K562 (cell line): Measurements from ENCODE around the gene WWOX. TPM values are rescaled to one million over a fixed set of nuclear protein-coding genes. Genes with fewer than 3 reads are reported as not detected.

Source experiments
- ATAC-seq: fragments of 200-7000 bp; cut with Tn5 transposase; 3 replicates; pipeline ENCODE4 v1.9.1; 2020; ENCODE audit warnings: moderate library complexity
- BruUV-seq: library from RNA; stranded (reverse); fragments of 400-500 nt; replicated peaks from 2 replicates; lab custom pipeline; 2021; lab: Mats Ljungman, UMichigan
- CTCF ChIA-PET: fragments of 300-600 bp; formaldehyde crosslinking; extraction: SDS; loops from one replicate; lab custom pipeline; 2021; ENCODE audit warnings: low intra/inter-chr PET ratio; lab: Yijun Ruan, JAX
- POLR2A ChIA-PET: fragments of 300-600, 350-650 bp; sonication (Branson Sonifier 250); formaldehyde crosslinking; extraction: SDS; loops from one replicate; lab custom pipeline; 2021; ENCODE audit warnings: antibody characterized with exemption, inconsistent platforms; lab: Yijun Ruan, JAX
- DNase-seq, 4 experiments: peaks; one replicate each; pipeline versions ENCODE4 v3.0.0 to v3.0.0-alpha.2; 2011 to 2018; ENCODE audit warnings: low spot score in 3 of 4, mixed read lengths in 3 of 4; ENCODE audit errors: extremely low read depth in 1 of 4
- FAIRE-seq: peaks from 2 replicates; lab custom pipeline; 2011; peaks lifted over from hg19 to GRCh38; lab: Jason Lieb, UNC
- H2AFZ ChIP-seq: 2 replicates; pipeline ENCODE4 v1.6.0; 2011; ENCODE audit warnings: low read depth, low read length, control low read depth, inconsistent platforms
- H3K27ac ChIP-seq: fragments of 200-600 bp; 3 replicates; pipeline ENCODE4 v1.8.0; 2011; ENCODE audit warnings: low read depth, mild to moderate bottlenecking, control low read depth, inconsistent platforms, low read length, moderate library complexity, mixed read lengths; ENCODE audit errors: extremely low read depth
- H3K27me3 ChIP-seq, 2 experiments: fragments of 300-600 bp in 1 of 2; 2 replicates in 1 of 2; 3 replicates in 1 of 2; pipeline versions ENCODE4 v1.6.0 to v1.8.0; 2011; ENCODE audit warnings: inconsistent platforms in 2 of 2, low read length in 2 of 2, mild to moderate bottlenecking in 1 of 2, mixed read lengths in 1 of 2, moderate library complexity in 1 of 2; ENCODE audit not compliant: control insufficient read depth in 2 of 2, insufficient read depth in 2 of 2
- H3K36me3 ChIP-seq: fragments of 300-600 bp; 3 replicates; pipeline ENCODE4 v1.8.0; 2011; ENCODE audit warnings: mild to moderate bottlenecking, low read length, inconsistent platforms; ENCODE audit not compliant: control insufficient read depth, insufficient read depth
- H3K4me1 ChIP-seq, 2 experiments: fragments of 200-600 bp in 1 of 2; replicated peaks in 1 of 2; 2 replicates in 1 of 2; 3 replicates in 1 of 2; pipeline versions ENCODE4 v1.5.1 to v1.8.0; 2011; ENCODE audit warnings: inconsistent platforms in 2 of 2, low read length in 2 of 2, mild to moderate bottlenecking in 1 of 2, mixed read lengths in 1 of 2, moderate library complexity in 1 of 2; ENCODE audit not compliant: control insufficient read depth in 2 of 2, insufficient read depth in 2 of 2
- H3K4me2 ChIP-seq: 2 replicates; pipeline ENCODE4 v1.6.1; 2011; ENCODE audit warnings: low read length, control low read depth, inconsistent platforms, mixed read lengths; ENCODE audit not compliant: insufficient read depth
- H3K4me3 ChIP-seq: fragments of 200-600 bp; sonication (generic), shearing (Covaris generic); 2 replicates; pipeline ENCODE4 v1.5.1; 2016; ENCODE audit warnings: control low read depth, inconsistent platforms
- H3K79me2 ChIP-seq: fragments of 200-600 bp; 3 replicates; pipeline ENCODE4 v1.8.0; 2011; ENCODE audit warnings: low read length, inconsistent platforms; ENCODE audit not compliant: control insufficient read depth, insufficient read depth
- H3K9ac ChIP-seq, 2 experiments: 2 replicates each; pipeline versions ENCODE4 v1.6.0 to v1.6.1; 2011; ENCODE audit warnings: low read depth in 2 of 2, low read length in 2 of 2, control low read depth in 1 of 2, inconsistent platforms in 1 of 2, mild to moderate bottlenecking in 1 of 2, mixed read lengths in 1 of 2; ENCODE audit not compliant: insufficient read depth in 1 of 2
- H3K9me1 ChIP-seq: one replicate; pipeline ENCODE4 v1.6.0; 2011; ENCODE audit warnings: inconsistent platforms, mild to moderate bottlenecking, low read length, moderate library complexity; ENCODE audit not compliant: control insufficient read depth, insufficient read depth
- H3K9me3 ChIP-seq: replicated peaks from 2 replicates; pipeline ENCODE4 v1.5.1; 2011; ENCODE audit warnings: low read depth, low read length, inconsistent platforms; ENCODE audit not compliant: control insufficient read depth, insufficient read depth
- H4K20me1 ChIP-seq: replicated peaks from 2 replicates; pipeline ENCODE4 v1.6.1; 2011; ENCODE audit warnings: low read length, inconsistent platforms, mixed read lengths; ENCODE audit not compliant: control insufficient read depth, insufficient read depth
- AFF4 ChIP-seq: sonication (generic); formaldehyde crosslinking; IDR thresholded peaks from 2 replicates; pipeline ENCODE4 v1.8.0; 2023; ENCODE audit warnings: mild to moderate bottlenecking, missing genetic modification reagents
- HDAC6 ChIP-seq: IDR thresholded peaks from 2 replicates; pipeline ENCODE4 v1.6.1; 2012; ENCODE audit warnings: low read depth, mild to moderate bottlenecking, control low read depth, inconsistent platforms, low read length, moderate library complexity
- KDM1A ChIP-seq, 2 experiments: fragments of 450-650 bp; IDR thresholded peaks; 2 replicates each; pipeline ENCODE4 v1.6.1; 2016; ENCODE audit warnings: mild to moderate bottlenecking in 2 of 2
- MAFG ChIP-seq: fragments of 450-650 bp; conservative IDR thresholded peaks from 2 replicates; pipeline ENCODE4 v1.6.1; 2016; ENCODE audit warnings: missing genetic modification characterization, missing compliant biosample characterization
- RAD51 ChIP-seq: fragments of 450-650 bp; IDR thresholded peaks from 2 replicates; pipeline ENCODE4 v1.7.1; 2016; ENCODE audit warnings: low read depth, mild to moderate bottlenecking, borderline replicate concordance
- RBM14 ChIP-seq: fragments of 200-400 bp; formaldehyde crosslinking; IDR thresholded peaks from 2 replicates; pipeline ENCODE4 v1.6.1; 2018; ENCODE audit warnings: low read depth, mild to moderate bottlenecking, low read length, moderate library complexity, borderline replicate concordance; ENCODE audit not compliant: insufficient read depth
- ZNF197 ChIP-seq: fragments of 200-800 bp; sonication (Bioruptor generic); IDR thresholded peaks from 2 replicates; pipeline ENCODE4 v1.6.1; 2016; ENCODE audit warnings: low read depth, missing genetic modification characterization, missing compliant biosample characterization
- ZNF609 ChIP-seq: sonication (generic); formaldehyde crosslinking; IDR thresholded peaks from 2 replicates; pipeline ENCODE4 v1.8.1; 2023; ENCODE audit warnings: missing genetic modification reagents, mild to moderate bottlenecking, borderline replicate concordance
- WGBS: fragments of 100-300 bp; shearing (Covaris generic); methylation state at CpG from one replicate; pipeline ENCODE4 v1.1.6; 2016; ENCODE audit warnings: low coverage, mixed read lengths; ENCODE audit not compliant: insufficient coverage; ENCODE audit errors: missing lambda C conversion rate; 5-methylcytosine and 5-hydroxymethylcytosine counted together
- in situ Hi-C: fragments of 300-500 bp; cut with MboI; formaldehyde crosslinking; loops from 4 replicates; pipeline ENCODE4 v1.15.0; 2018; ENCODE audit warnings: inconsistent platforms, mixed read lengths
- intact Hi-C: fragments of 100-400 bp; cut with micrococcal nuclease; formaldehyde crosslinking; loops from 2 replicates; pipeline ENCODE4 v1.14.2; 2022
- polyA plus RNA-seq, 8 experiments: library from polyadenylated mRNA; depleted of rRNA in 4 of 8; stranded (reverse) in 5 of 8; unstranded in 3 of 8; fragments of >200 nt; fragmentation: Nextera tagmentation in 2 of 8; fragmentation: Illumina TruSeq in 1 of 8; extraction: Ambion mirVana in 2 of 8; extraction: Trizol in 1 of 8; gene quantifications; 2 replicates each; pipeline versions ENCODE4 v1.2.1 to v1.2.3, GENCODE V29; 2011 to 2014; ENCODE audit warnings: inconsistent platforms in 1 of 8, missing spikeins in 1 of 8
- total RNA-seq, 7 experiments: library from RNA; depleted of rRNA in 6 of 7; stranded (reverse); fragments of >200 nt in 6 of 7; fragmentation: Illumina TruSeq in 2 of 7; extraction: Trizol in 2 of 7; gene quantifications; 2 replicates each; pipeline versions ENCODE4 v1.2.1 to v1.2.3, GENCODE V29; 2011 to 2021; ENCODE audit warnings: low replicate concordance in 1 of 7

The WWOX gene
- total and polyA plus RNA-seq, 9 of the 15 experiments (the other 6 are each of a cell fraction or from before 2014, with no cell fraction given), result 1.6 to 22.7 (median 8.1) TPM

DNA sequence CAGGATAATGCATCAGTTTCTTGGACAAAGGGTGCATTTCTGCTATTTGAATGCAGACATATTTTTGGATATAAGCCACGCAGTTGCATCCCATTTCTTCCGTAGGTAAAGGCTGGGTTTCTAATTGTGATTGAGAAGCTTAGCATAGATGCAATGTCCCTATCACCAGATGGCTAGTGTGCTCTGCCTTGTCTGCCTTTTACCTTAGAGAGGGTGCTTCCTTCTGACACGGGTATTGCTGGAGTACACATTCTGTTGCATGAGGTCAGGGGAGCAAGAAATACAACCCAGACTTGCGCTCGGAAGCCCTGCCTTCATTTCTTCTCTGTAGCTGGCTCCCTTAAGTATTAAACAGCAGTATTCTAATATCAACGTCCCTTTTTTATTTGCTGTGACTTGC lies 337.4 kb downstream of the WWOX start:
- DNase-seq (no peak), FAIRE-seq (no peak)
- Histone ChIP-seq H3K9ac (no peak overlapping the region), H3K27me3 (no peaks in the 10 kb centered on the region), H3K9me1 (no peaks in the 10 kb centered on the region), H3K9me3 (no peaks in the 10 kb centered on the region), H4K20me1 (no peaks in the 10 kb centered on the region), H3K36me3 (no peaks in the 10 kb centered on the region), H3K4me1 (peaks cover 0 to 3% of the 10 kb centered on the region in 2 experiments; a peak in 1 of 5 replicates), H3K4me3 (no peak overlapping the region), H2AFZ (no peak overlapping the region), H3K79me2 (no peaks in the 10 kb centered on the region)
- intact Hi-C loops, result no loop called here
- in situ Hi-C loops, result no loop called here
- TF ChIP-seq MAFG (tag) (no peak), KDM1A (IDR thresholded peaks at IDR 0.05) (no peak), RAD51 (no peak), HDAC6 (no peak), AFF4 (CRISPR knock-in tag) (no peak), ZNF609 (no peak), RBM14 (no peak), ZNF197 (CRISPR knock-in tag) (no peak)
- TF ChIP-seq, all 486 proteins: peak for 0
- POLR2A ChIA-PET, result no interaction called here
- CTCF ChIA-PET, result no interaction called here
- no peak for ATAC-seq
- no peak overlapping the region for H3K4me2 ChIP-seq
- 31% methylated on average over 6 of the region's 6 CpGs for WGBS
- no TSS peak for BruUV-seq
- no peak overlapping the region for H3K27ac ChIP-seq
